ENCODE data around the gene IFI44L. TPM values are rescaled to one million over a fixed set of nuclear protein-coding genes. Genes with fewer than 3 reads are reported as not detected.

IFI44L gene
- total and polyA plus RNA-seq, 2 of the 13 experiments (the other 11 are each of a cell fraction or from before 2014, with no cell fraction given): 0.04 TPM

GRCh38 chr1:78645723-78646122 is 25.5 kb downstream of the IFI44L start:
- Histone ChIP-seq H3K27me3 (ENCODE audit: control insufficient read depth in 1 of 2, insufficient read depth in 2 of 2, low read length in 2 of 2) (no peaks in the 10 kb centered on the region), H3K4me2 (ENCODE audit: low read depth, low read length) (no peak overlapping the region), H3K27ac (ENCODE audit: extremely low read length, insufficient read depth, low read length) (no peak overlapping the region), H3K36me3 (replicated peaks in 1 of 2; ENCODE audit: control insufficient read depth in 1 of 2, insufficient read depth in 2 of 2, low read length in 2 of 2) (no peaks in the 10 kb centered on the region), H4K20me1 (ENCODE audit: insufficient read depth, low read length) (no peaks in the 10 kb centered on the region), H3K4me1 (ENCODE audit: insufficient read depth, low read length) (no peaks in the 10 kb centered on the region), H3K9ac (ENCODE audit: insufficient read depth, low read depth, low read length) (no peak overlapping the region), H3K79me2 (ENCODE audit: insufficient read depth, low read length) (no peaks in the 10 kb centered on the region), H3K4me3 (replicated peaks in 1 of 3; ENCODE audit: insufficient read depth in 1 of 3, low read depth in 2 of 3, low read length in 3 of 3) (no peak overlapping the region), H3K9me3 (ENCODE audit: low read length) (peaks cover 45% of the 10 kb centered on the region), H2AFZ (ENCODE audit: low read length) (no peak overlapping the region)
- DNase-seq (ENCODE audit: low spot score): no peak
- 0% methylated on average over 1 of the region's 1 CpG for WGBS (ENCODE audit: low lambda C conversion rate)
- no peak for FAIRE-seq
- no peak for TF ChIP-seq ZBTB8A (CRISPR knock-in tag; IDR thresholded peaks at IDR 0.05; ENCODE audit: borderline replicate concordance, low read depth)
- TF ChIP-seq YEATS4 (CRISPR knock-in tag; IDR thresholded peaks at IDR 0.05; ENCODE audit: borderline replicate concordance): no peak
- no peak for TF ChIP-seq NAIF1 (CRISPR knock-in tag; IDR thresholded peaks at IDR 0.05; ENCODE audit: borderline replicate concordance)
- no peak for TF ChIP-seq ZNF710 (CRISPR knock-in tag; IDR thresholded peaks at IDR 0.05; ENCODE audit: borderline replicate concordance)
- TF ChIP-seq ZNF431 (CRISPR knock-in tag; IDR thresholded peaks at IDR 0.05; ENCODE audit: borderline replicate concordance, low read depth): no peak
- no peak for TF ChIP-seq MED13 (CRISPR knock-in tag; IDR thresholded peaks at IDR 0.05)
- in situ Hi-C loops (cut with HindIII; ENCODE audit: extremely low pct_ligation_motif_present, low pct_unique_long_range_greater_than_20kb) (no loop called here), intact Hi-C loops (cut with micrococcal nuclease; ENCODE audit: unreplicated experiment) (no loop called here)
- no peak for ATAC-seq
- BruUV-seq (replicated peaks): no TSS peak
- ChIA-PET CTCF (ENCODE audit: low intra/inter-chr PET ratio, low total read pairs) (no interaction called here), POLR2A (no interaction called here)

- intact Hi-C loops (cut with micrococcal nuclease; ENCODE audit: unreplicated experiment): no loop called here
Observed at GRCh38 chr1:78647238-78647637, 27.0 kb downstream of the IFI44L start.

More at GRCh38 chr1:78647238-78647637, 27.0 kb downstream of the IFI44L start:
- H3K27ac ChIP-seq (ENCODE audit: extremely low read length, insufficient read depth, low read length): no peak overlapping the region
- no peaks in the 10 kb centered on the region for H3K36me3 ChIP-seq (replicated peaks in 1 of 2; ENCODE audit: control insufficient read depth in 1 of 2, insufficient read depth in 2 of 2, low read length in 2 of 2)
- DNase-seq (ENCODE audit: low spot score) (no peak), FAIRE-seq (no peak), ATAC-seq (no peak)
- TF ChIP-seq GABPB1 (CRISPR knock-in tag; IDR thresholded peaks at IDR 0.05) (no peak), ZNF441 (CRISPR knock-in tag; IDR thresholded peaks at IDR 0.05; ENCODE audit: borderline replicate concordance) (no peak), KDM5A (IDR thresholded peaks at IDR 0.05; ENCODE audit: borderline replicate concordance, low read length) (no peak), ZNF10 (CRISPR knock-in tag; IDR thresholded peaks at IDR 0.05; ENCODE audit: borderline replicate concordance, low read depth) (no peak), ZNF350 (CRISPR knock-in tag; IDR thresholded peaks at IDR 0.05; ENCODE audit: borderline replicate concordance, low read depth) (no peak)
- no TSS peak for BruUV-seq (replicated peaks)
- no peaks in the 10 kb centered on the region for H3K27me3 ChIP-seq (ENCODE audit: control insufficient read depth in 1 of 2, insufficient read depth in 2 of 2, low read length in 2 of 2)
- no peak overlapping the region for H3K4me3 ChIP-seq (replicated peaks in 1 of 3; ENCODE audit: insufficient read depth in 1 of 3, low read depth in 2 of 3, low read length in 3 of 3)
- no peak overlapping the region for H3K9ac ChIP-seq (ENCODE audit: insufficient read depth, low read depth, low read length)
- POLR2A ChIA-PET: no interaction called here
- H3K79me2 ChIP-seq (ENCODE audit: insufficient read depth, low read length): no peaks in the 10 kb centered on the region
- H3K4me1 ChIP-seq (ENCODE audit: insufficient read depth, low read length): no peaks in the 10 kb centered on the region
- CTCF ChIA-PET (ENCODE audit: low intra/inter-chr PET ratio, low total read pairs): no interaction called here
- H2AFZ ChIP-seq (ENCODE audit: low read length): no peak overlapping the region
- H3K9me3 ChIP-seq (ENCODE audit: low read length): peaks cover 45% of the 10 kb centered on the region
- in situ Hi-C loops (cut with HindIII; ENCODE audit: extremely low pct_ligation_motif_present, low pct_unique_long_range_greater_than_20kb): no loop called here
- no peaks in the 10 kb centered on the region for H4K20me1 ChIP-seq (ENCODE audit: insufficient read depth, low read length)
- H3K4me2 ChIP-seq (ENCODE audit: low read depth, low read length): no peak overlapping the region
- 0% methylated on average over 1 of the region's 1 CpG for WGBS (ENCODE audit: low lambda C conversion rate)
